NCI-H524 treated with DMSO at 0.1 percent for 48 hours (cell line): ENCODE results near the gene NDUFA13.

Experiments
- DNase-seq: peaks from one replicate; lab custom pipeline; 2025; lab: John Stamatoyannopoulos, UW

The NDUFA13 gene

DNA sequence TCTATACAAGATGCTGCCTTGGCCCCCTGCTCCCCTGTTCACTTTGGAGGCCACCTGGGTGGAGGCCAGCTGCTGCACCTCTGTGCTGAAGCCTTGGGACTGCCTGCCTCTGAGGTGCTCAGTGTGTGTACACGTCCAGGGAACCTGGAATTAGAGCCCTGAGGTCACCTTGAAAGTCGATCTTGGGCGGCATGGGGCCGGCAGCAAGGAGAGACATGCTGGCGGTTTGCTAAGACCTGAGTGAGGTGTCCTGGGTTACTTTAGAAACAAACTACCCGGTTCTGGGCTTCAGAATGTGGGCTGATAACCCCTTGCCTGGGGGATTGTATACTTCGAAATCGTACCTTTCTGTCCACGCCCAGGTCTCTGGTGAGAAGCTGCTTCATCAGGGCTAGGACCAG, 26.2 kb upstream of the NDUFA13 start:
- DNase-seq, result no peak

DNA sequence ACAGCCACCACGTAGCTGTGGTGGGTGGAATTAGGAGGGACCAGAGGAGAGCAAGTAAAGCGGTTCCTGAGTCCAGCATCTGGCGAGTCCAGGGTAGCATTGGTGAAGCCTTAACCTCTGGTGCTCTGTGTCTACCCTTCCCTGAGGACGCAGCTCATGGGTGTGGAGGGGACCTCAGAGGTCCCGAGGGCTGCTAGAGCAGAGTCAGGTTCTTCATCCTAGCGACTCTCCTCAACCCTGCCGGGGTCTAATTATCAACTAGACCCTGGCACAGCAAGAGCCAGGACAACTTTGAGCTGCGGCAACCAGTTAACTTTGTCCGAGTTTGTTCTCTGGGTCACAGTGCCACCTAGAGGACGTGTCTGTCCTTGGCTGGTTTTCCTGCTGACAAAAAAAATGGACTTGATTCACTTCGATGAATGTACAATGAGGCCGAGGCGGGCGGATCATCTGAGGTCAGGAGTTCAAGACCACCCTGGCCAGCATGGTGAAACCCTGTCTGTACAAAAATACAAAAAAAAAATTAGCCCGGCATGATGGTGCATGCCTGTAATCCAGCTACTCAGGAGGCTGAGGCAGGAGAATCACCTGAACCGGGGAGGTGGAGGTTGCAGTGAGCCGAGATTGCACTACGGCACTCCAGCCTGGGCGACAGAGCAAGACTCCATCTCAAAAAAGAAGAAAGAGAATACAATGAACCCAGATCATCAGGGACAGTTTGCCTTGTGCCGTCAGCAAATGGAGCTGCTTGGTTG, 25.6 kb upstream of the NDUFA13 start:
- peak; percentile 25 for DNase-seq

DNA sequence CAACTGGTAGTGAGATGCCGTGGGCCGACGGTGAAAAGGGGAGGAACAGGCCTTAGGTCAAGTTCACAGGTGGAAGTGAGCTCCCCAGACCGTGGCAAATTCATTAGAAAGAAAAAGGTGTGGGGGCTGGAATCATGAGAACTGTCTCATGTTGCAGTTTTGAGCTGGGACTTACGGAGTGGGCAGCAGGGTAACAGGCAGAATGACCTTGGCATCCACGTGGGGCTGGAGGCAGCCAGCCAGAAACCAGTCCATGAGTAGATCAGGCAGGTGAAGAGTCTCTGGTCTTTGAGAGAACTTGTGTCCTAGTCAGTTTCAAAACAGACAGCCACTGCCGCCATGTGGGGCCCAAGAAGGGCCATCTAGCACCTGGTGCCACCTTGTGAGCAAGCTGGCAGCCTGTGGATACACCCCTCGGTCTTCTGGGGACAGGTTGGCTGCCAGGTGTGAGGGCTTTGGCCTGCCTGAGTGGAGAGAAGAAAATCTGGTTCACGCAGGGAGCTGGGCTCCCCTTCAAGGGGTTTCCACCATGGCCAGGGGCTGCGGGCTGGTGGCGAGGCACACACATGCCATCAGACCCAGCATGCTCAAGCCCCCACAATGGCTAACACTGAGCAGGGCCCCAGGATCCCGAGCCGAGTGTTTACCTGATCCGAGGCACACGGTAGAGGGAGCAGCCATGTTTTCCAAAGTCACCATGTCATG, 24.6 kb upstream of the NDUFA13 start:
- DNase-seq, result no peak

DNA sequence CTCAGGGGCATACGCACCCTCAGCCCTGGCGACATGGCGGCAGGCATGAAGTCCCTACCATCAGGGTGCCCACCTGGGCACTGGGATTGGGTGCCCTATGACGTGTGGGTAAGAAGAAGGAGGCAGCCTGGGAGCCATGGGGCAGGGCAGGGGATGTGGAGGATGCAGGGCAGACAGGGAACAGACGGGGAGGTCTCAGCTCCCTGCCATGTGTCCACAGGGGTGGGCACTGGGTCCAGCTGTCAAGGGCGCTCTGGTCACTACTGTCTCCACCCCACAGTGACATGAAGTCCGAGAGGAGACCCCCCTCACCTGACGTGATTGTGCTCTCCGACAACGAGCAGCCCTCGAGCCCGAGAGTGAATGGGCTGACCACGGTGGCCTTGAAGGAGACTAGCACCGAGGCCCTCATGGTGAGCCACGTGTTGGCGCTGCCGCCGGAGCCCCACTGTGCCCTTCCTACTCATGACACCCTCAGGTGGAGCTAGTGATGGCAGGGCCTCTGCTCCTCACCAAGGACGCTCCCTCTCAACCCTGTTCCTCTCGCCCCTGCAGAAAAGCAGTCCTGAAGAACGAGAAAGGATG, 23.9 kb upstream of the NDUFA13 start:
- no peak for DNase-seq

DNA sequence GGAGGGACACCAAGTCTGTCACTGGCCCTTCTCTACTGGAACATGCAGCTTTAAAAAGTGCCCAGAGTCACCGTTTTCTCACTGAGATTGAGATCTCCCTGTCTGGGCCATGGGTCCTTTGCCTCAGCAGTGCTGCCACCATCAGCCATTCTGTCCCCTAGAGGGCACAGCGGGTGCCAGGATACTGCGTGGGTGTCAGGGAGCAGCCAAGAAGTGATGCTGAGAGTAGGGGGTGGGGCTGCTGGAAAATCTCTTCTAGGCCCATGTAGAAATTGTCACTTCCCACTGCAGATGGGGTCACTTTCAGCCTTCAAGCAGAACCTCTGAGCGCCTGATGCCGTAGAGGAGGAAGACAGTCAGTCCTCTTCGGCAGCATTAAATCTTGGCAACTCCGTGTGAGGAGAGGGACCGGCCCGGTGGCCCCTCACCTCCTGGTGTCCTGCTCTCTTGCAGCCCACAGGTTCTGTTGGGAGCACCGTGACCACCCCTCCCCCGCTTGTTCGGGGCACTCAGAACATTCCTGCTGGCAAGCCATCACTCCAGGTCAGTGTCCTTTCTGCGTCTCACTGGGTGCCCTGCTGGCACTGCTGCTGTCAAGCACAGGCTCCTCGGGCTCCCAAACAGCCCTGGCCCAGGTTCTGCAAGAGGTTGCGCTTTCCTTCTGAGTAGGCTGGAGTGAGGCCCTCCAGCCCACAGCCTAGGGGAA, 22.0 kb upstream of the NDUFA13 start:
- no peak for DNase-seq

DNA sequence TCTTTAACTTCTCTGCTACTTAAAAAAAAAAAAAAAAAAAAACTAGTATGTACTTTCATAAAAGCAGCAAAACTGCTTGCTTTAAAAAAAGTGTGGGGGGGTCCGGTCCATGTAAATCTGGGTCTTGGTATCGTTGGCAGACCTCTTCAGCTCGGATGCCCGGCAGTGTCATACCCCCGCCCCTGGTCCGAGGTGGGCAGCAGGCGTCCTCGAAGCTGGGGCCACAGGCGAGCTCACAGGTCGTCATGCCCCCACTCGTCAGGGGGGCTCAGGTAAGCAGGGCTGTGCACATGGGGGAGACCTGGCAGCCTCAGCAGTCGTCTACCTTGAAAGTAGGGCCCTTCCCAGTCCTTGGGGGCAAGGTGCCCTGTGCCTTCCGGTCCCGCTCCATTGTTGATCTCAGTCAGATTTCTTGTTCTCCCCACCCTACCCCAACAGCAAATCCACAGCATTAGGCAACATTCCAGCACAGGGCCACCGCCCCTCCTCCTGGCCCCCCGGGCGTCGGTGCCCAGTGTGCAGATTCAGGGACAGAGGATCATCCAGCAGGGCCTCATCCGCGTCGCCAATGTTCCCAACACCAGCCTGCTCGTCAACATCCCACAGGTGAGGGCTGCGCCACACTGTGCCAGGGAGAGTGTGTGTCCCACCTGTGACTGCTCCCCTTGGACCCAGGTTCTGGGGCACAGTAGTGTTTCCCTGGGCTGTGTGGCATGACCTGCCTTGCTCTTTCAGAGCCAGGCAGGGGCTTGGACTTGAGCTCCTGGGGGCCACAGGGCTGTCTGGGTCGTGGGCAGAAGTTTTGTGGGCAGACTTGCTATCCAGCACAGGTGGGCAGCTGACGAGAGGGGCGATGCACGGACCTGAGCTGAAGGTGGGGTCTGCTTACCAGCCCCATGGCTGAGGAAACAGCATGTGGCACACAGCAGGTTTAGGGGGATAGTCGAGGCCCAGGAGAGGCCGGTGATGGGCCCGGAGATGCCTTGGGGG, 20.1 kb upstream of the NDUFA13 start:
- no peak for DNase-seq

DNA sequence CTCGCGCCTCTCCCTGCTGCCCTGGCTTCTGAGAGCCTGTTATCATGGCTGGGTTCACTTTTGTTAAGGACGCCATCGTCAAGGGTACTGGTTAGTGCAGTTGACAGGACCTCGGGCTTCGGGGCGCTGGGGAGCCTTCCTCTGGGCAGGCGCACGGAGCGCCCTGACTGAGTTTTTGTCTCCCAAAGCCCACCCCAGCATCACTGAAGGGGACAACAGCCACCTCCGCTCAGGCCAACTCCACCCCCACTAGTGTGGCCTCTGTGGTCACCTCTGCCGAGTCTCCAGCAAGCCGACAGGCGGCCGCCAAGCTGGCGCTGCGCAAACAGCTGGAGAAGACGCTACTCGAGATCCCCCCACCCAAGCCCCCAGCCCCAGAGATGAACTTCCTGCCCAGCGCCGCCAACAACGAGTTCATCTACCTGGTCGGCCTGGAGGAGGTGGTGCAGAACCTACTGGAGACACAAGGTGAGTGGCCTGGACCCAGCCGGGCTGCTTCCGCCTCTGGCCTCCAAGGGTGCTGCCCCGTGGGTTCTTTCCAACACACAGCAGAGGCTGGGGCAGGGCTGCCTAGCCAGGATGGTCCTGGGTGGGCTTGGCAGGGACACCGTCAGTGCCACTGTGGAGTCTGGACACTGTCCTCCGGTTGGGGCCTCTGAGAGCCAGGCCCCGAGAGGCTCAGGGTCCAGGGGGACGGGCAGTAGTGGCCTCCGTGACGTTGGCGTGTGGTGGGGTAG, 17.6 kb upstream of the NDUFA13 start:
- no peak for DNase-seq

DNA sequence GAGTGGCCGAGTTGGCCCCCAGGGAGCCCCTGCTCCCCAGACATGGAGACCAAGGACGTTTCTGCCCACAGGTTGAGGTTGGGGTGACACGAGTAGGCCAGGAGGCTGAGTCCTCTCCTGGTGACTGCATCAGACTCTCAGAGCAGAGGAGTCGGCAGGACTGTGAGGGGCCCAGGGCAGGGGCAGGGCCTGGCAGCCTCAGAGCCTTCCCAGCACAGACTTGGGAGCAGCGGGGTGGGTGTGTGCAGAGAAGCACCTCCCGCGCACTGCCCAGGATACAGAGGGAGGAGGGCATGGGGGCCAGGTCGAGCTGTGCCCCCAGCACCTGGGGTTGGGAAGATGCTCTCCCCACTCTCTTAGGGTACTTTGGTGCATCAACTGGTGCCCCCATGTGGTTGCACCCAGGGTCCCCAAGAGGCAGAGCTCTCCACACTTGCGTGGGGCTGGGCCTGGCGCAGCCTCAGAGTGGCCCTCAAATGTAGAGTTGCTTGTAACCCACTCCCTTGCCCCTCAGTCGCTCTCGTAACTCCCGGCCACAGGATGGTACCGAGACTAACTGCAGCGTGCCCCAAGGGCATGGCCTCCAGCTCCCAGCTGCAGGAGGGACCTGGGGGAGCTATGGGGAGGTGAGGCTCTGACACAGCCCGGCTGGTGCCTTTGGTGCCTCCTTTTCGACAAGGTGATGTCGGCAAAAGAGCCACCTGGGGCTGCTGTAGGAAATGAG, 16.6 kb upstream of the NDUFA13 start:
- DNase-seq, result no peak

DNA sequence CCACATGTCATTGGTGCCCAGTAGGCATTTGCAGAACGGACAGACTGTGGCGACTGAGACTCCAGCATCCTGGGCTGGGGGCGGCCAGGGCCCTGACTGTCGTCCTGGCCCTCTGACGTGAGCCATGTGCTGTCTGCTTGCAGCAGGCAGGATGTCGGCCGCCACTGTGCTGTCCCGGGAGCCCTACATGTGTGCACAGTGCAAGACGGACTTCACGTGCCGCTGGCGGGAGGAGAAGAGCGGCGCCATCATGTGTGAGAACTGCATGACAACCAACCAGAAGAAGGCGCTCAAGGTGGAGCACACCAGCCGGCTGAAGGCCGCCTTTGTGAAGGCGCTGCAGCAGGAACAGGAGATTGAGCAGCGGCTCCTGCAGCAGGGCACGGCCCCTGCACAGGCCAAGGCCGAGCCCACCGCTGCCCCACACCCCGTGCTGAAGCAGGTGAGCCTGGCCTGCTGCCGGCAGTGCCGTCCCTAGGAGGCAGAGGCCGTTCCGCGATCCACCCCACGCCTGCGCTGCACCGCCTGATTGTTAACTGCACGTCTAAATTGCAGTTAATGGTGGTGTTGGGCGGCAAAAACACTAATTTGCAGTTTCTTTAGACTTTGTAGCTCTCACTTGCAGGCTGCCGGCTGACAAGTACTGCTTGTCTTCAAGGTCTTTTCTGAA, 14.9 kb upstream of the NDUFA13 start:
- no peak for DNase-seq

DNA sequence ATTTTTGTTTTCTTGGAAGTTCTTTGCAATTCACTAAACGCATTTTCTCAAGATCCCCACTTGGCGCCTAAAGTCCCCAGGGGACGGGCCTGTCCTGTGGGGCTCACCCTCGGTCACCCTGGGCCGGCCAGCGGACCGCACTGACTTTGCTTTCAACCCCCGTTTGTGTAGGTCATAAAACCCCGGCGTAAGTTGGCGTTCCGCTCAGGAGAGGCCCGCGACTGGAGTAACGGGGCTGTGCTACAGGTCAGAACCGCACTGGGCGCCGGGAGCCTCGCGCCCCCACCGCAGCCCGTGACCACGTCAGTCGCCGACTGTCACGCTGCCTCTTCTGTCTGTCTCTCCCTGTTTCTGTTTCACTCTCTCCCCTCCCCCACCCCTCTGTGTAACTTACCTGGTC, 14.2 kb upstream of the NDUFA13 start:
- DNase-seq, result no peak

DNA sequence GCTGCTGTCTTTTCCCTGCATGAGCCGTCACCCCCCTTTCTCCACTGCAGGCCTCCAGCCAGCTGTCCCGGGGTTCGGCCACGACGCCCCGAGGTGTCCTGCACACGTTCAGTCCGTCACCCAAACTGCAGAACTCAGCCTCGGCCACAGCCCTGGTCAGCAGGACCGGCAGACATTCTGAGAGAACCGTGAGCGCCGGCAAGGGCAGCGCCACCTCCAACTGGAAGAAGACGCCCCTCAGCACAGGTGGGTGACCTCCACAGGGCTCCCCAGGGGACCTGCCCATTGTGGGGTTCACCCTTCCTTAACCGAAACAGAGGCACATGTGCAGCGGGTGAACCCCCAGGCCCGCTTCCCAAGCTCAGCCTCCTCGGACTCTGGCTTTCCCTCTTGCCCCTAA, 13.7 kb upstream of the NDUFA13 start:
- no peak for DNase-seq

DNA sequence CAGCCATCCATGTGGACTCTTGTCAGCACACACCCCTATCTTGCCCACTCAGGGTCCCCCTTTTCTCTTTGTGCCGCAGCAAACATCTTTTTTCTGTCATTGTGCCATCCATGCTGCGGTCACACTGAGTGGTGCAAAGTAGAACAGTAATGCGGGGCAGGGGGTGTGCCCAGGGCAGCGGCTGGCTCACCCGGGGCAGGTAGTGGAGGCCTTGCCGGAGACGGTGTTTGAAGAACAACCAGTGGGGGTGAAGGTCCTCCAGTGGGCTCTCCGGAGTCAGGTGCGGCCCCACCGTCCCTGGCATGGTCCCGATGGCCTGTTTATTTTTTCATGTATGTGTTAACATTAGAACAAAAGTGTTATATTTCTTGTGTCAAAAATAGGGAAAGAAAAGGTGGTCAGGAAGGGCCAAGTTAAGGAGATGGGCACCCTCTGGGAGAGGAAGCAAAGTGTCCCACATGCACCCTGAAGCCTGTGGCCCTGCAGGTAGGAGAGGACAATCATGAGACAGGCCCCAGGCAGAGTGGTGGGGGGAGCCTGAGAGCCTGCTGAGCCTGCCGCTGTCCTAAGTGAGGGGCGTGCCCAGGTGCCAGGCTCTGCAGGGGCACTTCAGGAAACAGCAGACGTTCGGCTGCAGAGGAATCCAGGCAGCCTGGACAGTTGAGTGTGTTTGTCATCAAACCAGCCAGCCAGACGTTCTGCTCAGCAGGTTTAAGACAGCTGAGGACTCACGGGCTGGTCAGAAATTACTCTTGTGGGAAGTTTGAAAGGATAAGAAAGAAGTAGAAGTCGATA, 13.0 kb upstream of the NDUFA13 start:
- DNase-seq, result no peak

DNA sequence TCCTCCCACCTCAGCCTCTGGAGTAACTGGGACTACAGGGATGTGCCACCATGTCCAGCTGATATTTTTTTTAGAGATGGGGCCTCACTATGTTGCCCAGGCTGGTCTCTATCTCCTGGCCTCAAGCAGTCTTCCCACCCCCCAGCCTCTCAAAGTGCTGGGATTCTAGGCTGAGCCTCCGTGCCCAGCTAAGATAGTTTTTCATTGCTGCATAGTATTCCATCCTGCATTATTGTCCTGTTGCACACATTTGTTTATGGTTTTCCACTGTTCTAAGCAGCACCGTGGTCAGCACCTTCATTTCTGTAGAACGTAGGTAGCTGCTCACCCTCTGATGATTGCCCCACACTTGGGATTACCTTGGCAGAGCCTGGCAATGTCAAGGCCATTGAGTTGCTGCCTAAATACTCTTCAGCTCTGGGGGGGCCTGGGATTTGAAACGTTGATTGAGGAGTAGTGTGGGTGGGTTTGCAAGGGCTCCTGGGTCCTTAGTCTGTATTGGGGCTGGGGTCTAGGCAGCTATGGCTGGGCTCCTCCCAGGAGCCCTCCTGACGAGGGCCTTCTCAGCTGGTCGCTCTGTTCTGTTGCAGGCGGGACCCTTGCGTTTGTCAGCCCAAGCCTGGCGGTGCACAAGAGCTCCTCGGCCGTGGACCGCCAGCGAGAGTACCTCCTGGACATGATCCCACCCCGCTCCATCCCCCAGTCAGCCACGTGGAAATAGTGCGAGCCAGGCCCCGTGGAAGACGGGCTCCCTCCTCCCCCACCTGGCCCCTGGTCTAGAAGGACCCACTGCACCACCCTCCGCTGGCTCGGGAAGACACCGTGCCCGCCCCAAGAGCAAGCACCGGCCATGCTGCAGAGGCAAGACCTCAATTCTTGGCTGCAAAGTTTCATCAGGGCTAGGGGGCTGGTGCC, 11.0 kb upstream of the NDUFA13 start:
- DNase-seq, result no peak

DNA sequence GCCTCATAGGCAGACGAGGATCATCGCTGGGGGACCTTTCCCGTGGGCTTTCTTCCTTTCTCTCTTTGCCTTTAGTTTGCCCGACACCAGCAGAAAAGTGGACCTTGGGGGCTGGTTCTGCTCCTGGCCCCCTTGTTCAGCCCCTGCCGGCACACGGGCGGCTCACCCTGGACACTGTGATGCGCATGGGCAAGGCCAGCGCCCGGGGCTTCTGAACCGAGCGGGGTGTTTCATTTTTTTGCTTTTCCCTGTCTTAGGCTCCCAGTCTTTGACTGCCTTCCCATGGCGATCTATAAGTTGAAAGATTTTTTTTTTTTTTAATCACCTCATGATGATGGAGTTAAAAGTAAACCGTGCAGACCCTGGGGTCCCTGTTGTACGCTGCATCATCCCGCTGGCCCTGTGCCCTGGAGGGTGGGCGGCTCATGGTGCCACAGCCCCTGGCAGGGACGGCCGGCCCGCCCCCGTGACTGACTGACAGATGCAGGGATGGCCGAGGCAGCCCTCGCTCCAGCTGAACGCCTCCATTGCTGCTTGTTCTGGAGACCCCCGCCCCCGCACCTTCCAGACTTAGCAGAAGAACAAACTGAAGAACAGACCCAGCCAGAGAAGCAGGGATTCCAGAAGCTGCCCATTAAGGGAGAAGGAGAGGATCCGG, 10.2 kb upstream of the NDUFA13 start:
- DNase-seq, result no peak

DNA sequence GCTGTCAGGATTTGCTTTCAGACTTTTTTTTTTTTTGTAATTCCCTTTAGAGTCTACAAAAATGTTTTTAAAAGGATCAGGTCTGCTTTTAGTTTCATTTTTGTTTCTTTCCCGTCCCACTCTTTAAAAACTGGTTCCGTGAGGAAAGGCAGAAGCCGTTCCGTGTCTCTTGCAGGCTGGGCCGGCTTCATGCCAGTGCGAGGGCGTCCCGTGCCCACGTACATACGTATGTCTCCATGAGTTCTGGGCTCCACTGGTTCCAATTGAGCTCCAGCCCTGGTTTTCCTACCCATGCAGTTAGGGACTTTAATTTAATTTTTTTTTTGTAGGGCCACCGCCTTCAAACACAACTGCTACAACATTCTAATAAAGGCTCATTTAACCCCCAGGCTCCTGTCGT, 9.4 kb upstream of the NDUFA13 start:
- DNase-seq, result no peak

DNA sequence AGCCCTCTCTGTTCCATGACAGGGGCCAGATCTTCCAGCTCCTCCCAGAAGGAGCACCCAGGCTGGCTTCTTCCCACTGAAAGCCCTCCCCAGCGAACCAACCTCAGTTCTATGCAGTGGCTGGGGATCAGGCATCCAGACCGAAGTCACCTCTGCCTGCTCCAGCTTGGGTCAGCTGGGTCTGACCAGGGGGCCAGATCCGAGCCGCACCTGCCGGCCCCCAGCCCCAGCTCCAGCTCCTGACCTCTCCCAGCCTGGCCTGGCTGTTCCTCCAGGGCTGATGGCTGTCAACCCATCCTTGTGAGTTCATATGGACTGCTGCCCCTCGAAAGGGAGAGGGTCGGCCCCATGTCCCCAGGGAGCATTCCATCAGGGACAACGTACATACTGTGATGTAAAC, 8.7 kb upstream of the NDUFA13 start:
- DNase-seq, result no peak

DNA sequence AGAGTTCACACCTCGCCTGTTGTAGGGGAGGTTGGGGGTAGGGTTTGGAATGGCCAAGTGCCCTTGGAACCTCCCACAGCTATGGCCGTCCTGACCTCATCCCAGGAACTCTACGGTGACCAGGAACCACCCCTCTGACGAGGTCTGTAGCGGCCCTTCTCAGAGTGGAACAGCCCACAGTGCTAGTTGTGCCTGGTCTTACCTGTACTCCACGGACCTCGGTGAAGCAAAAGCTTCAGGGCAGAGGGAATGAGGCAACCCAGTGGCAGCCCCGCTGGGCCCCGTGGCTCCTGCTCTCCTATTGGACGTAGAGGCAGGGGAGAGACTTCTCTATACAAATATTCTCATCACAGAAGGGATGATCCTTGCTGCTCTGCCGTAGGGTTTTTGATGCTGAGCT, 7.8 kb upstream of the NDUFA13 start:
- no peak for DNase-seq
